Measurements from ENCODE around the gene OSTF1.

- TF ChIP-seq POLR2A (IDR thresholded peaks at IDR 0.05; ENCODE audit: low read depth, low read length) (no peak), POLR2AphosphoS5 (IDR thresholded peaks at IDR 0.05; ENCODE audit: low read depth, low read length) (no peak), TAF1 (IDR thresholded peaks at IDR 0.05; ENCODE audit: low read depth, low read length) (no peak), POU2F2 (IDR thresholded peaks at IDR 0.05; ENCODE audit: low read depth, low read length) (no peak), PAX5 (IDR thresholded peaks at IDR 0.05; ENCODE audit: insufficient read depth, low read length, severe bottlenecking) (no peak), SPI1 (IDR thresholded peaks at IDR 0.05; ENCODE audit: low read depth, low read length) (no peak)
Measured at GRCh38 chr9:75111019-75111622, 22.8 kb downstream of the OSTF1 start.
